GM23248 (cell line): Measurements from ENCODE around the gene BCL7A. TPM values are rescaled to one million over a fixed set of nuclear protein-coding genes. Genes with fewer than 3 reads are reported as not detected.

Source experiments
- DNase-seq: peaks from one replicate; pipeline ENCODE4 v3.0.0-alpha.2; 2015
- H2AFZ ChIP-seq: fragments of 200-600 bp; sonication (generic); 2 replicates; pipeline ENCODE4 v1.6.1; 2016; ENCODE audit warnings: antibody characterized with exemption
- H3F3A ChIP-seq: fragments of 200-600 bp; sonication (generic); 2 replicates; pipeline ENCODE4 v1.6.1; 2016; ENCODE audit warnings: mild to moderate bottlenecking, antibody characterized with exemption, mixed run types; ENCODE audit not compliant: insufficient read depth
- H3K27ac ChIP-seq: fragments of 200-600 bp; sonication (generic); 2 replicates; pipeline ENCODE4 v1.5.1; 2016; ENCODE audit warnings: mild to moderate bottlenecking
- H3K27me3 ChIP-seq: fragments of 200-600 bp; sonication (generic); replicated peaks from 2 replicates; pipeline ENCODE4 v1.6.1; 2016; ENCODE audit warnings: mild to moderate bottlenecking; ENCODE audit not compliant: insufficient read depth
- H3K36me3 ChIP-seq: fragments of 200-600 bp; sonication (generic); 2 replicates; pipeline ENCODE4 v1.6.1; 2016; ENCODE audit warnings: low read depth, mild to moderate bottlenecking
- H3K4me1 ChIP-seq: fragments of 200-600 bp; sonication (generic); 2 replicates; pipeline ENCODE4 v1.6.1; 2016; ENCODE audit warnings: mild to moderate bottlenecking; ENCODE audit not compliant: insufficient read depth
- H3K4me2 ChIP-seq: fragments of 200-600 bp; sonication (generic); one replicate; pipeline ENCODE4 v1.6.1; 2016; ENCODE audit warnings: mild to moderate bottlenecking; ENCODE audit not compliant: unreplicated experiment
- H3K4me3 ChIP-seq: fragments of 200-600 bp; sonication (generic); 2 replicates; pipeline ENCODE4 v1.5.1; 2016; ENCODE audit warnings: mild to moderate bottlenecking
- H3K79me2 ChIP-seq: fragments of 200-600 bp; sonication (generic); 2 replicates; pipeline ENCODE4 v1.6.1; 2016; ENCODE audit warnings: mild to moderate bottlenecking; ENCODE audit not compliant: insufficient read depth
- H3K9ac ChIP-seq: fragments of 200-600 bp; sonication (generic); 2 replicates; pipeline ENCODE4 v1.6.1; 2016; ENCODE audit warnings: mild to moderate bottlenecking
- H3K9me2 ChIP-seq: fragments of 200-600 bp; sonication (generic); 2 replicates; pipeline ENCODE4 v1.6.1; 2016; ENCODE audit warnings: mixed run types, mild to moderate bottlenecking, moderate library complexity; ENCODE audit not compliant: insufficient read depth
- H3K9me3 ChIP-seq: fragments of 200-600 bp; sonication (generic); one replicate; pipeline ENCODE4 v1.6.1; 2017; ENCODE audit warnings: low read depth
- H4K20me1 ChIP-seq: fragments of 200-600 bp; sonication (generic); 2 replicates; pipeline ENCODE4 v1.6.0; 2016; ENCODE audit not compliant: insufficient read depth
- EZH2 ChIP-seq: fragments of 200-600 bp; sonication (generic); IDR thresholded peaks from 2 replicates; pipeline ENCODE4 v1.6.1; 2018; ENCODE audit warnings: antibody characterized with exemption, mild to moderate bottlenecking; ENCODE audit not compliant: insufficient read depth, poor library complexity, severe bottlenecking
- EZH2phosphoT487 ChIP-seq: fragments of 200-600 bp; sonication (generic); IDR thresholded peaks from 2 replicates; pipeline ENCODE4 v1.6.1; 2018; ENCODE audit warnings: antibody characterized with exemption, moderate library complexity, mild to moderate bottlenecking, low read depth; ENCODE audit not compliant: insufficient read depth
- WGBS, 2 experiments: methylation state at CpG; one replicate each; pipeline ENCODE4 v1.1.6; 2015 to 2017; ENCODE audit warnings: low lambda C conversion rate in 2 of 2, low coverage in 1 of 2; ENCODE audit errors: missing lambda C conversion rate in 2 of 2; 5-methylcytosine and 5-hydroxymethylcytosine counted together
- in situ Hi-C: fragments of 300-500 bp; cut with MboI; formaldehyde crosslinking; loops from 2 replicates; pipeline ENCODE4 v1.15.0; 2020
- polyA plus RNA-seq: library from polyadenylated mRNA; unstranded; fragments of >200 nt; fragmentation: Nextera tagmentation; extraction: Ambion mirVana; gene quantifications from 2 replicates; pipeline ENCODE4 v1.2.1, GENCODE V29; 2016
- total RNA-seq: library from RNA; depleted of rRNA; stranded (reverse); fragments of >200 nt; shearing (Covaris generic); gene quantifications from 2 replicates; pipeline ENCODE4 v1.2.3, GENCODE V29; 2014

BCL7A gene
- total and polyA plus RNA-seq, 2 experiments from 2014 or later: 2.7 to 4.2 TPM

- Histone ChIP-seq H3K27ac (no peak overlapping the region), H3K4me1 (no peaks in the 10 kb centered on the region), H3F3A (no peaks in the 10 kb centered on the region), H3K27me3 (no peaks in the 10 kb centered on the region), H3K9me2 (no peaks in the 10 kb centered on the region), H3K79me2 (no peaks in the 10 kb centered on the region), H3K4me3 (no peak overlapping the region), H3K9ac (no peak overlapping the region), H3K36me3 (no peaks in the 10 kb centered on the region), H2AFZ (no peak overlapping the region), H3K9me3 (no peaks in the 10 kb centered on the region), H3K4me2 (no peak overlapping the region), H4K20me1 (no peaks in the 10 kb centered on the region)
- 98% methylated on average over 11 of the region's 11 CpGs for WGBS, 2 experiments
- in situ Hi-C loops: no loop called here
- DNase-seq: no peak
- TF ChIP-seq EZH2phosphoT487: no peak
- TF ChIP-seq EZH2: no peak
Measured at GRCh38 chr12:122057007-122057735, 35.5 kb downstream of the BCL7A start.

- Histone ChIP-seq H3K27me3 (no peaks in the 10 kb centered on the region), H3K79me2 (no peaks in the 10 kb centered on the region), H3K4me1 (0 out of 2 replicates have a peak, but pooled peaks cover 2% of the 10 kb centered on the region), H3K9me3 (no peaks in the 10 kb centered on the region), H3F3A (no peaks in the 10 kb centered on the region), H3K36me3 (no peaks in the 10 kb centered on the region), H3K9me2 (no peaks in the 10 kb centered on the region), H3K4me3 (no peak overlapping the region), H4K20me1 (no peaks in the 10 kb centered on the region), H2AFZ (no peak overlapping the region), H3K9ac (no peak overlapping the region), H3K4me2 (no peak overlapping the region), H3K27ac (no peak overlapping the region)
- WGBS, 2 experiments: 93 to 94% methylated on average over 3 of the region's 3 CpGs
- DNase-seq: no peak
- TF ChIP-seq EZH2phosphoT487: no peak
- no peak for TF ChIP-seq EZH2
- in situ Hi-C loops: no loop called here
Measured at GRCh38 chr12:122057769-122058168, 36.1 kb downstream of the BCL7A start.

GRCh38 chr12:122058549-122059149, 37.0 kb downstream of the BCL7A start:
- Histone ChIP-seq H3K9ac (no peak overlapping the region), H2AFZ (no peak overlapping the region), H3K4me1 (peaks cover 10% of the 10 kb centered on the region; the same call in 1 of the 2 replicates), H3K4me2 (no peak overlapping the region), H4K20me1 (no peaks in the 10 kb centered on the region), H3K79me2 (no peaks in the 10 kb centered on the region), H3K27me3 (no peaks in the 10 kb centered on the region), H3K27ac (no peak overlapping the region), H3K4me3 (no peak overlapping the region), H3K9me2 (no peaks in the 10 kb centered on the region), H3K36me3 (no peaks in the 10 kb centered on the region), H3F3A (no peaks in the 10 kb centered on the region), H3K9me3 (no peaks in the 10 kb centered on the region)
- TF ChIP-seq EZH2phosphoT487: no peak
- TF ChIP-seq EZH2: no peak
- in situ Hi-C loops: no loop called here
- 97 to 98% methylated on average over 11 of the region's 11 CpGs for WGBS, 2 experiments
- no peak for DNase-seq

GRCh38 chr12:122059203-122059960, 37.7 kb downstream of the BCL7A start:
- no peak overlapping the region for H3K9ac ChIP-seq
- in situ Hi-C loops: no loop called here
- H3F3A ChIP-seq: no peaks in the 10 kb centered on the region; the same call in 1 of the 2 replicates
- no peak for TF ChIP-seq EZH2phosphoT487
- no peak for TF ChIP-seq EZH2
- no peak overlapping the region for H2AFZ ChIP-seq
- no peak for DNase-seq
- H3K4me3 ChIP-seq: no peak overlapping the region
- H3K4me1 ChIP-seq: peaks cover 11% of the 10 kb centered on the region; the same call in 1 of the 2 replicates
- WGBS, 2 experiments: 96 to 97% methylated on average over 27 to 28 of the region's 28 CpGs
- H3K27me3 ChIP-seq: no peaks in the 10 kb centered on the region
- no peaks in the 10 kb centered on the region for H3K9me3 ChIP-seq
- H3K79me2 ChIP-seq: no peaks in the 10 kb centered on the region
- no peaks in the 10 kb centered on the region for H3K9me2 ChIP-seq
- H3K27ac ChIP-seq: no peak overlapping the region
- H3K4me2 ChIP-seq: no peak overlapping the region
- H4K20me1 ChIP-seq: no peaks in the 10 kb centered on the region
- no peaks in the 10 kb centered on the region for H3K36me3 ChIP-seq
